Astrocyte of the spinal cord (primary cell): ENCODE measurements around the gene PITPNC1.

Experiments
- DNase-seq: peaks from one replicate; pipeline ENCODE4 v3.0.0; 2011; ENCODE audit warnings: low read depth, low spot score
- H3K4me3 ChIP-seq: 2 replicates; pipeline ENCODE4 v1.5.1; 2011; ENCODE audit warnings: low read depth, mild to moderate bottlenecking, low read length, moderate library complexity
- in situ Hi-C: cut with HindIII; loops from 2 replicates; pipeline ENCODE4 v1.10.0; 2017; ENCODE audit warnings: low sequenced_read_pairs
- TF ChIP-seq, protein P1 (sequence below): IDR thresholded peaks from 2 replicates; pipeline ENCODE4 v1.5.1; 2012; ENCODE audit warnings: low read depth, mild to moderate bottlenecking, low read length, inconsistent platforms

PITPNC1 gene

DNA sequence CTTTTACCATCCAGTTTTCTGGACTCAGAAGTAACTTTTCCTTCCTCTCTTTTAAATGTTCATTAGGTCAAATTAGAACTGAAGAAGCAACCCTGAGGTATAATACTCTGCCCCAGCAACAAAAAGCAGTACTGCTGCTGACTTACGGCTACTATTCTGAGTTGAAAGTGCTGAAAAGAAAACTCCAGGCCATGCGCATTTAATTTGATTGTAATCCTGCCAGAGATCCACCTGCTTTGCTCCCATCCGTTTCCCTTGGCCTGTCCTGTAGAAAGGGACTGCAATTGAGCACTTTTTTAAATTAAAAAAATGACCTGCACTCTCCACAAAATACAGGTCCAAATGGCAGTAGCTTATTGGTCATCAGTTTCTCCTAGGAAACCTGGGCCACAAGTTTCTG lies 61.6 kb downstream of the PITPNC1 start:
- no peak for DNase-seq
- TF ChIP-seq, protein P1, sequence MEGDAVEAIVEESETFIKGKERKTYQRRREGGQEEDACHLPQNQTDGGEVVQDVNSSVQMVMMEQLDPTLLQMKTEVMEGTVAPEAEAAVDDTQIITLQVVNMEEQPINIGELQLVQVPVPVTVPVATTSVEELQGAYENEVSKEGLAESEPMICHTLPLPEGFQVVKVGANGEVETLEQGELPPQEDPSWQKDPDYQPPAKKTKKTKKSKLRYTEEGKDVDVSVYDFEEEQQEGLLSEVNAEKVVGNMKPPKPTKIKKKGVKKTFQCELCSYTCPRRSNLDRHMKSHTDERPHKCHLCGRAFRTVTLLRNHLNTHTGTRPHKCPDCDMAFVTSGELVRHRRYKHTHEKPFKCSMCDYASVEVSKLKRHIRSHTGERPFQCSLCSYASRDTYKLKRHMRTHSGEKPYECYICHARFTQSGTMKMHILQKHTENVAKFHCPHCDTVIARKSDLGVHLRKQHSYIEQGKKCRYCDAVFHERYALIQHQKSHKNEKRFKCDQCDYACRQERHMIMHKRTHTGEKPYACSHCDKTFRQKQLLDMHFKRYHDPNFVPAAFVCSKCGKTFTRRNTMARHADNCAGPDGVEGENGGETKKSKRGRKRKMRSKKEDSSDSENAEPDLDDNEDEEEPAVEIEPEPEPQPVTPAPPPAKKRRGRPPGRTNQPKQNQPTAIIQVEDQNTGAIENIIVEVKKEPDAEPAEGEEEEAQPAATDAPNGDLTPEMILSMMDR: no peak
- in situ Hi-C loops: no loop called here
- H3K4me3 ChIP-seq: no peak overlapping the region

DNA sequence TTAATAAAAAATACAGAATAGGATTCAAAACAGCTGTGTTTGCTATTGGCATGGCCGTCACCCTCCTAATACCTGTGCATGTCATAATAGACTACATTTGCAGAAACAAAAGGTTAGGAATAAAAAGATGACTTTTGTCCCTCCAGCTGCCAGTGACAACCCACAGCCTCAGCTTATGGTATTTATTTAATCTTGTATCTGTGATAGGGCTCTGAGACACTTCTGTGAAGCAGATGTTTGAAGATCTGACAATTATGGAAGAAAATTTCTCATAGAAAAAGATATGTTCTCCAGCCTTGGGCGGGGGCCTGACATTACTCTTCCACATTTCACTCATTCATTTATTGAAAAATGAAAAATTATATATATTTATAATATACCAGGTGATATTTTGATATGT lies 62.2 kb downstream of the PITPNC1 start:
- in situ Hi-C loops: no loop called here
- no peak overlapping the region for H3K4me3 ChIP-seq
- no peak for DNase-seq
- TF ChIP-seq, protein P1: no peak

DNA sequence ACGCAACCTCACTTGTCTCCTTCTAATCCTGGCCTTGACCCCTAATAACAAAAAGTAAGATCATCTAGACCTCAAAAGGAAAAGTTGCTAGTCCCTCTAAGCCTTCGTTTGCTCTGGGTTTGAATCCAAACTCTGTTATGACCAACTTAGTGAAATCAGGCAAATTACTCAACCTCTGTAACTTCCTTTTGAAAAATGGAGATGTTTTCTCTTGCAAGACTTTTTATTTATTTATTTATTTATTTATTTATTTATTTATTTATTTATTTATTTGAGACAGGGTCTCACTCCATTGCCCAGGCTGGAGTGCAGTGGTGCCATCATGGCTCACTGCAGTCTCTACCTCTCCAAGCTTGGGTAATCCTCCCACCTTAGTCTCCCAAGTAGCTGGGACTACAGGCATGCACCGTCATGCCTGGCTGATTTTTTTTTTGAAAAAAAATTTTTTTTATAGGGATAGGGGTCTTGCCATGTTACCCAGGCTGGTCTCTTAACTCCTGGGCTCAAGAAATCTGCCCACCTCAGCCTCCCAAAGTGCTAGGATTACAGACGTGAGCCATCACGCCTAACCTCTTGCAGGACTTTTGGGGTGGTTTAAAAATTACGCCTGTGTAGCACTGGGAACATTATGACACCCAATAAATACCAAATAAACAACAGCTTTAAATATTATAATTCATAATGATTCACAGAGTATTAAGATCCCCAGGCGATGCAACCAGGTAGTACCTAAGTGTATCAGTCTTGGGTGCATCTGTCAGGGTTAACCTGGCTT lies 63.4 kb downstream of the PITPNC1 start:
- TF ChIP-seq, protein P1: no peak
- in situ Hi-C loops: no loop called here
- H3K4me3 ChIP-seq: no peak overlapping the region
- DNase-seq: no peak

DNA sequence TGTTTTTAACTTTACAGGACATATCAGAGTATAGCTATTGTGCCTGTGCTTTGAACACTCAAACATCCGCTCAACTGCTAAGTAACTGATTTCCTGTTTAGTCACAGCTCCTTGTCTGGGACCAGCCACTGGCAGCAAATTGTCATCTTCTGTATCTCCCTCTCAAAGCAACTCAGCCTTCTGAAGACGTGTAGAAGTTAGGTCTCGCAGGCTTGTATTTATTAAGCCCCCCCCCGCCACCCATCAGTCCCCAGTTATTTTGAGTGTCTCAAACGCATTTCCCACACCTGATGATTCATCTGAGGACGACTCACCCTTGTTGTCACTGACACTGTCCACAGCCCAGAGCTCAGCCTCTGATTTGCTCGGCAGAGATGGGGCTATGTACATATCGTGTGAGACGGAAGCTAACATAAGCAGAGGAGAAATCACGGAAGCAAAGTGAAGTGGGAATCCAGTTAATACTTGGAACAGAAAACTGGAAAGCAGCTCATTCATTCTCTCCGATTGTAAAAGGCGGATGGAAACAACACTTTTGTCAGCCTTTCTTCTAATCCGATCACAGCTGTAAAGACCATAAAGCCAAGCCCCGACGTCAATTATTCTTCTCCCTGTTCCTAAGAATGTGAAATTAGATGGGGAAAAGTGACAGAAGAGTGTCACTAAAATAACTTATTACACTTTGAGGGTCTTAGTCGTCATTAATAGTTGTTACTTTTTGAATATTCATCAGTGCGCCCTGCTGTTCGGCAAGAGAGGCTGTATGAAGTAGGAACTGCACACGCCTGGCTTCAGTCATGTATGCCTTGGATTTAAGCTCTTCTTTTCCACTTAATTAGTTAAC lies 64.2 kb downstream of the PITPNC1 start:
- TF ChIP-seq, protein P1: no peak
- DNase-seq: peak; percentile 74
- in situ Hi-C loops: no loop called here
- H3K4me3 ChIP-seq: peak overlapping the region; percentile 22

GRCh38 chr17:67441896-67442219 lies 64.8 kb downstream of the PITPNC1 start:
- H3K4me3 ChIP-seq: peak overlapping the region; percentile 22
- TF ChIP-seq, protein P1: no peak
- in situ Hi-C loops: no loop called here
- no peak for DNase-seq

DNA sequence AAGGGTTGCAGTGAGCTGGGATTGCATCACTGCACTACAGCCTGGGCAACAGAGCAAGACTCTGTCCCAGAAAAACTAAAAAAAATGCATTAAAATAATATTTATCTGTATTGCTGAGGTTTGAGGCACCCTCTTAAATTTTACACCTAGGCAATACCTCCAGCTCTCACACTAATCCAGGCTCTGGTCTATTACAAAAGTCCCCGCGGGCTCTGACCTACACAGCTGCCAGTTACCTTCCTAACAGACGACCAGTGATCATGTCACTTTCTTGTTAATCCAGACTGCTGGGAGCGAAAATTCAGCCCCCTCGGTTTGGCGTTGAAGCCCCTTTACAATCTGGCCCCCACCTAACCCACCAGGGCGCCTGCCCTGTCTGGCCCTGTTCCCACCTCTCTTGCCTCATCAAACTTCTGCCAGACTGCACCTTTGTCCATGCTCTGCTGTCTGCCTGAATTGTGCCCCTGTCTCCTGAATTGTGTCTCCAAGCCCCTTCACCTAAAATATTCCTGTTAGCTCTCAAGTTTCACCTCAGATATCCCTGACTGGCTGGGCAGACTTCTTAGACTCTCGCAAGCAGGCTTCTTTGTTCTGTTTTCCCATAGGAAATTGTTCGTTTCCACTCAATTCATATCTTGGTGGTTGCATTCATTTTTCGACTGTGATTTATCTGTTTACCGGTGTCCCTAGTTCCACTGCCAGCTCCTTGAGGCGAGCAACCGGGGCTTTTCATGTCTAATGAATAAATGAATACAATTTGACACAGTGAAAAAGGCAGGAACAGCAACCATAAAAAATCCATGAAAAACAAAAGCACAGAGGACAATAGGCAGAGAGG lies 65.9 kb downstream of the PITPNC1 start:
- in situ Hi-C loops: no loop called here
- TF ChIP-seq, protein P1: no peak
- DNase-seq: no peak

More for the DNA sequence above, 65.9 kb downstream of the PITPNC1 start:
- no peak overlapping the region for H3K4me3 ChIP-seq
